ENCODE measurements around the gene RASAL2.

GRCh38 chr1:178486100-178487069 is 392.5 kb downstream of the RASAL2 start:
- TF ChIP-seq POLR2A (IDR thresholded peaks at IDR 0.05; ENCODE audit: low read length) (no peak), GATA1 (IDR thresholded peaks at IDR 0.05; ENCODE audit: low read depth, low read length) (no peak)

Data from erythroblast (primary cell).